GM18858 (cell line): ENCODE data around the gene CLEC2B.

Experiments
- ATAC-seq: cut with Tn5 transposase; IDR thresholded peaks from one replicate; pipeline ENCODE4 v1.9.1; 2021; ENCODE audit not compliant: unreplicated experiment

The CLEC2B gene

DNA sequence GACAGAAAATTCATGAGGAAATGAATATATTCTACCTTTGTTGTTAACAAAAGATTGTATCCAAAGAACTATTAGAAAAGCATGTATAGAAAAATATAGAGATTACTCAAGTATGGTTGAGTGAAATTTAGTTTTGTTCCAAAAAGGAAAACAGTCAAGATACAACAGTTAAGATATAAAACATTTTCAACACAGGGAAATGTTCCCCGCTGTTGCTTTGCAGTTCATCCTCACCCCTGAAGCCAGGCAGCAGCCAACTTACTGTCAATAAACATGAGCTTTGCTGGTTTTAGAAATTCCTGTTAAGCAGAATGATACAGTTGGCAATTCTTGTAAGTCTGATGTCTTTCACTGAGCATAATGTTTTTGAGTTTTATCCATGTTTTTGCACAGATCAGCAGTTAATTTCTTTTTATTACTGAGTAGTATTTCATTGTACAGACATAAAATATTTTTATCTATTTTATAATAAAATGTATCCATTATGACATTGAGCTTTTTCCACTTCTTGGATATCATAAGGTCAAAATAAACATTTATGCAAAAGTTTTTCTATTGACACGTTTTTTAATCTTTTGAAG lies 1.2 kb upstream of the CLEC2B start:
- ATAC-seq: no peak

DNA sequence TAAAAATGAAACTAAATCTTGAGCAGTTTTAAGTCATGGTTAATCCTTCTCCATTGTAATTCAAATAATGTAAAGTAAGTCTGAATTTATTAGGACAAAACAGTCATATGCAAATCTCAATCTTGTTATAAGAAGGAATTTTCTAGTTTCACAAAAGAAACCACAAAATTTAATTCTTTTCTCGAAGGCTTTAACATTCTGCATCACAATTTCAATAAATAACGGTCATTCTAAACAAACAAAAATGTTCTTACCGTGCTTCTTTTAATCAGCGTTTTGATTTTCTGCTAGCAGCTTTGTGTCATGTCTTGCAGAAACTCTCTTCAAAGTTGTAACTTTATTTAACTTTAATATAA lies 225 bp downstream of the CLEC2B start:
- no peak for ATAC-seq

DNA sequence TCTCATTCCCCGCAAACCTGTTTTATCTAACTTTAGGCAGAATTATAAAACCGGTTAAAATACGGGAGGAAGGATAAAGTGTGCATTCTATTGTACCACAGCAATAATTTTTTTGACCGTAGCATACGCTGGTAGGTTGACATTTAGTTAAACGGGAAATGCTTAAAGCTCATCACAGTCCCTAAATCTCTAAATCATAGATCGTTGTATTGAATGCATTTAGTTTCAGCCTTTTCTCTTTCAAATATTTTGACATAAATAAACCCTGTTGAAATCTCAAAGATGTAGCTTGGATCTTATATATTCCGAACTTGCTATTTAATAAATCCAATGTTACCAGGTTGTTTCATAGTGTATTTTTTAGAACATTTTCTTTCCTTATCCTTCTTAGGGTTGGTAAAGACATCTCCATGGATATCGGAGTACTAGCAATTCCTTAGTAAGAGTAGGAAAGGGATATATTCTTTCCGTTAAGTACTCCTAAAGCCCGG lies 798 bp downstream of the CLEC2B start:
- ATAC-seq: no peak

DNA sequence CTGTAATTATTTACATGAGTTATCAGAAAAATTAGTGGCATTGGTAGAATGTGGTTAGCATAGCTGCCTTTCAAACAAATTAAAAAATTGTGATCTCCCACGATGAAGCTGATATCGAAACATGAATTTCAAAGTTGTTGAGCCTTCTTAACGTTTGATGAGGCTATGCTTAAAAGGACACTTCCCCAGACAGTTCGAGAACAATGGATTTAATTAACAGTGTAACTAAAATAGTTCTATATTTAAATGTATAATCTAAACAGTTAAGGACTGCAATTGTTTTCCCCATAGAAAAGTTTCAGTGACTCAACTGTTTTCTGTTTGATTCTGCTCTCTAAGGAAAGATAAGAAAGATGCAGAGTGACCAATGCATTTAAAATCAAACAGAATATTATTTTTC lies 1.6 kb downstream of the CLEC2B start:
- ATAC-seq: no peak

DNA sequence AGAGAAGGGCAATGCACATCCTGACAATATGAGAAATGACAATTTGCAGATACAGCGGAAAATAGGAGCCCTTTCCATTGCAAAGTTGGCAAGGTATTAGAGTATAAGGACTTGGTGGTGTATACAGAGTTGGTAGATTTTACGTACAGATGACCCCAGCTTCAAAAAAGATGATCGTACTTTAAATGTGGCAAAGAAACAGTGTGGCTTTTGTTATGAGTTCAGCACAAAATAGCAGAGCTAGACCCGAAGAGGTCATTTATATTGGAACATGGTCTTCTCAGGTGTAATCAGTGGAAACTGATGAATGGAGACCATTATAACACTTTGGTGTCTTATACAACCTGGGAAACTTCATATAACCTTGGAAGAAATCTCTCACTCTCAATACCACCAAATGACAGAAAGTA lies 2.3 kb downstream of the CLEC2B start:
- ATAC-seq: no peak

DNA sequence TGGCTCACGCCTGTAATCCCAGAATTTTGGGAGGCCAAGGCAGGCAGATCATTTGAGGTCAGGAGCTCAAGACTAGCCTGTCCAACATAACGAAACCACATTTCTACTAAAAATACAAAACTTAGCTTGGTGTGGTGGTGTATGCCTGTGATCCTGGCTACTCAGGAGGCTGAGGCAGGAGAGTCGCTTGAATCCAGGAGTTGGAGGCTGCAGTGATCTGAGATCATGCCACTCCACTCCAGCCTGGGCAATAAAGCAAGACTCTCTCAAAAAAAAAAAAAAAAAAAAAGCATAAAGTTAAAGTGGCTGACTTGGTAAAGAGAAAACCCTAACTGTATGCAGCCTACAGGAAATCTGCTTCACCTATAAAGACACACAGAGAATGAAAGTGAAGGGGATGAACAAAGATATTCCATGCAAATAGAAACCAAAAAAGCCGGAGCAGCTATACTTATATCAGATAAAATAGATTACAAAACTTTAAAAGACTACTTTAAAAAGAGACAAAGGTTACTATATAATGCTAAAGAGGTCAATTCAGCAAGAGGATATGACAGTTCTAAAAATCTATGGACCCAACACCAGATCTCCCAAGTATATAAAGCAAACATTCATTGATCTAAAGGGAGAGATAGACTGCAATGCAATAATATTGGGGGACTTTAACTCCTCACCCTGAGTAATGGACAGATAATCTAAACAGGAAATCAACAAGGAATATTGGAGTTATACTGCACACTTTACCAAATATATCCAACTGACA lies 4.1 kb downstream of the CLEC2B start:
- no peak for ATAC-seq

DNA sequence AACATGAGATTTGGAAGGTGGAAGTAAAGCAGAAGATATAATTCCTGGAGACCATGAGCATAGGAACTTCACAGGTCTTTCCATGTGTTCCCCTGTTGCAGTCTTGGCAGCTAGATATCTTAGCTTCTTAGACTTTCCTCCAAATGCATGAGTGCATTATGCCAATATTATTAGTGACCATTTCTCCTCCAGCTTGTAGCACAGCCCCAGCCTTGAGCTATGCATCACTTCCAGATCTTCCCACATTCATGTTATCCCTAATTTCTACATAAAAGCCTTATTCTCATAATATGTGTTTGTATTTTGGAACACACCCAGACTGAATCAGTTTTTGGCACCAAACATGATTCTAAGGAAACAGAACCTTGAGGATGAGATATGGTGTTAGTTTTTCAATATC lies 11.0 kb downstream of the CLEC2B start:
- ATAC-seq: no peak

DNA sequence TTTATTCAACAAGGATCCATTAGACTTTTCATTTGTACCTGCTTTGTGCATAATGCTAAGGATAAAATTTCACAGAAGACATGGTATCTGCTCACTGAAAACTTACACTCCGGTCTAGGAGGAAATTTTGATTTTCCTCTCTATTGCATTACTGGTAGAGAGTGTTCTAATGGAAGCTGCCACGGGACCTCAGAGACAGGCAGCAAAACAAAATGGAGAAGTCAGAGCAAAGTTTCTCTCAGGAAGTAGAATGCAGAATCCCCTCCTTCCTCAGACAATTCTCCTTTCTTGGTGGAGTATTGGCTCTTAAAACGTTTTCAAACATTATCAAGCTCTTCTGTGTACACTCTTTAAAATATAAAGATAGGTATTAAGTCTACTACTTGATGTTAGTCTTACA lies 12.3 kb downstream of the CLEC2B start:
- ATAC-seq: no peak

DNA sequence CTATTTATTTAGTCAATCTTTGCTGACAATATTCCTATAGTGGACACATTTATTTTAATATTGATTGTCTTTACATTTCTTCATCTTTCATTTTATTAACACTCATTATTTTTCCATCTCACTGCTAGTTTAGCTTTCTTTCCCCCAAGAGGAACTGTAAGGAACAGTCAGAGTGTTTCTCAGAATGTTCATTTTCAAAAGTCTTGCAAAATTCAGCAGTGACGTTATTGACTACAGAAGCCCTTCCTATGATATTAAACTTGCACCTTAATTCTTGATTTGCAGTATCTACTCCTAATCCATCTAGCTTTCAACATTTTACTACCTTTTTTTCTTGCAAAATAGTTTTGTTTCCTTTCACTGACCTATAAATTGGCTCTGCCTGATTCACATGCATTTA lies 13.0 kb downstream of the CLEC2B start:
- ATAC-seq: no peak

DNA sequence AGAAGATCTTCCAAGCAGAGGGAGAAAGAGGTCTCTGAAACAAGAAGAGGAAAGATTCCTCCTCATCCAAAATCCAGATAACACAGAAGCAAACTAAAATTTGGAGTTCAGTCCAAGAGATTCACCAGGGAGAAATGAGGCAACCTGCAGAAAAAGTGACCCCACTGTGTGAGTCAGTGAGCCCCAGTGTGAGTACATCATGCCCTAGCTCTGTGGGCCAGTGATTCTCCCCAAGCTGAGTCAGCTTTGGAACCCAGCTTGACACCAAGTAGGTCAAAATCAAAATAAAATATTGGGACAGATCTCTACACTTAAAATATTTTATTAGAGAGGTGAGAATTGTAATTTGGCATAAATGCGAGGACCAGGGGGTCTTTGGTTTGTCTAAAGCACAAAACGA lies 17.2 kb downstream of the CLEC2B start:
- no peak for ATAC-seq

DNA sequence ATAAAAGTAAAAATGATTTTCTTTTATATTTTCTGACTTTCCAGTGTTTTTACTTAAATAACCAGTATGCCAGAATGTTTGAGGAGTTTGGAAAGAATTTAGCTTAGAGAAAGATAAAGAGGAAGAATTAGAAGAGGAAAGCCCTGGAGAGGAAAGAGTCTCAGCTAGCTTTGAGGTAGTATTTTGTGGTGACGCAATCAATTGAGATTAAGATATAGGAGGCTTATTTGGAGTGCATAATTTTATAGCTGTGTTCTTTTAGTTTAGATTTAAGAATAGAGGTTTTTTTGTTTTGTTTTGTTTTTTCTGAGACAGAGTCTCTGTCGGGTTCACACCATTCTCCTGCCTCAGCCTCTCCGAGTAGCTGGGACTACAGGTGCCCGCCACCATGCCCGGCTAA lies 18.1 kb downstream of the CLEC2B start:
- ATAC-seq: no peak

DNA sequence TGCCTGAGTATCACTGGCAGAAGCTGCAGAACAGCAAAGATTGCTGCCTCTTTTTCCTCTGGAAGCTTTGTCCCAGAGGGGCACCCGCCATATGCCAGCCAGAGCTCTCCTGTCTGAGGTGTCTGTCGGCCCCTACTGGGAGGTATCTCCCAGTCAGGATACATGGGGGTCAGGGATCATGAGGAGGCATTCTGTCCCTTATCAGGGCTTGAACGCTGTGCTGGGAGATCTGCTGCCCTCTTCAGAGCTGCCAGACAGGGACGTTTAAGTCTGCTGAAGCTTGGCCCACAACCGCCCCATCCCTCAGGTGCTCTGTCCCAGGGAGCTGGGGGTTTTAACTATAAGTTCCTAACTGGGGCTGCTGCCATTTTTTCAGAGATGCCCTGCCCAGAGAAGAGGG lies 20.3 kb downstream of the CLEC2B start:
- no peak for ATAC-seq

DNA sequence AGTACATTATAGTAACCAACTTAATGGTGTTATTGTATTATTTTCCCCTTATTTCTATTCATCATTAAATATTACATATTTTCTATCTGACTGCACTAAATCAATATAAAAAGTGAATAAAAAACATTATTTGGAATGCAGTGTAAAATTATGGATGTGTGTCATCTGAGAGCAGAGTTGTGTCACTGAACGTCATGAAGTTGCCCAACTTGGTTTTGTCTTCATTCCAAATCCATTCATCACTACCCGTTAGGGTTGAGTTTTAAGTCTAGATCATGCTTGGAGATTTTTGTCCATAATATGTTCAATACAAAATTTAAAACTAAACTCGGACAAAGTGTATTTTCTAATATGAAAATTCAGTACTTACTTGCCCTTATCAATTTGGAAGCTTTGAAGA lies 25.7 kb downstream of the CLEC2B start:
- no peak for ATAC-seq

DNA sequence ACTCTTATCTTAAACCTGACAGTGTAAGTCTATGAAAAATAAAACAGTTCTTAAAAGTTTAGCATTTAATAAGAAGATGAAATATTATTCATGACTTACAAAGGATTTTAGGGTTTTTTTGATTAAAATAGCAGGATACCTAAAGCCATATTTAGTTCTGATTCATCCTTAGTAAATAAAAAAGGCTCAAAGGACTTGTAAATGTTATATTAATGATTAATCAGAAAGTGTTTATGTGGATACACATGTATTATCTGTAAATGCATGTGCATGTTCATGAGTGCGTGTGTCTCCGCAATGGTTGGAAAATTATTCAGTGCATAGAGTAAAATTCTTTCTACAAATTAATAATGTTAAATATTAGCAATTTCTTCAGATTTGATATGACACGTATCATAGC lies 37.4 kb downstream of the CLEC2B start:
- no peak for ATAC-seq

DNA sequence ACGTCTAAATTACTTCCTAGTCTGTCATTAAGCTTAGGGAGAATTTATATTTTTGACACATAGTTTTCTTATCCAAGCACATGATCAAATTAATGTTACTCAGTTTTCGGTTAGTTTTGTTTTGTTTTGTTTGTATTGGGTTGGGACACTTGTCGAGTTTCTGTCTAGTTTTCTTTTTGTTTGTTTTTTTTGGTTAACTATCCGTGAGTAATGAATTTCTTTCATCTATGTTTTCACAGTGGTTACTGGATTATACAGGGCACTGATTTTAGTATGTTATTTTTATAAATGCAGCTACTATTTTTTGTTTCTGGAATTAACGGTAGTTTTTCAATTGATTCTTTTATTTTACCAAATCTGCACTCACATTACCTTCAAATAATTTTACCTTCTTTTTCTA lies 39.2 kb downstream of the CLEC2B start:
- ATAC-seq: no peak

DNA sequence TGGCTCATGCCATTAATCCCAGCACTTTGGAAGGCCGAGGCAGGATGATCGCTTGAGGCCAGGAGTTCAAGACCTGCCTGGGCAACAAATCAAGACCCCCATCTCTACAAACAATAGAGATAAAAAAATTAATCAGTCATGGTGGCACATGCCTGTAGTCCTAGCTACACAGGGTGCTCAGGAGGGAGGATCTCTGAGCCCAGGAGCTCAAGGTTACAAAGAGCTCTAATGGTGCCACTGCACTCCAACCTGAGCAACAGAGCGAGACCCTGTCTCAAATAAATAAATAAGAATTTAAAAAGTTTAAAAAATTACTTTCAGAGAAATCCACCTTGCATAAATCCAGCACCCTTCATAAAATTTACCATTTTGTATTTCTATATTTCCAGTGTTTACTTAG lies 39.7 kb downstream of the CLEC2B start:
- no peak for ATAC-seq

DNA sequence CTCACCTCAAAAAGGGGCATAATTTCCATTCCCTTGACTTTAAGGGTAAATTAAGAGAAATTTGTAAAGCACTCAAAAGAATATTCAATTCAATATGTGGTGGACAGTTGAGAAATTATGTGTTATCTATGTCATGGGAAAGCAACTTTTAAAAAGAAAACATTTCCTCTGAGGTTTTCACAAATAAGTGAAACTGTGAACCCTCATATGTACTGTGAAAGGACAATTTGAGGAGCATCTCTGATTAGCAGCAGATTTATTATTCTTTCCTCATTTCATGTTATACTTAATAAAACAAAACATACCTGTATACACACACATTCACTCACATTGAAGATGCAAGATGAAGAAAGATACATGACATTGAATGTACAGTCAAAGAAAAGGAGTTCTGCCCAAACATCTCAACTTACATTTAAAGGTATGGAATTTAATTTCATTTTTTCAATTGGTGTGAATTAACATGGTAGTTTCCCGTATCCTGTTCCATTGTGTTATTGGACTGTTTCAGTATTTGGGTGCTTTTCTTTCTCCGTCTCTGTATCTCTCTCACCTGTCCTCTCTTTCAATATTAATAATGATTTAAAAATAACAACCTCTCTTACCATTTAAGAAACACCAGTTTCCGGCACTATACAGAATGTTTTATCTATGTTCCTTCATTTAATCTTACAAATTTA lies 41.8 kb downstream of the CLEC2B start, which contains the start of gene KLRF1:
Gene KLRF1 (plus strand): TSS at position 273 of the 680 bp plus-strand sequence. CDS start 64 bp downstream, at position 337.
- no peak for ATAC-seq

DNA sequence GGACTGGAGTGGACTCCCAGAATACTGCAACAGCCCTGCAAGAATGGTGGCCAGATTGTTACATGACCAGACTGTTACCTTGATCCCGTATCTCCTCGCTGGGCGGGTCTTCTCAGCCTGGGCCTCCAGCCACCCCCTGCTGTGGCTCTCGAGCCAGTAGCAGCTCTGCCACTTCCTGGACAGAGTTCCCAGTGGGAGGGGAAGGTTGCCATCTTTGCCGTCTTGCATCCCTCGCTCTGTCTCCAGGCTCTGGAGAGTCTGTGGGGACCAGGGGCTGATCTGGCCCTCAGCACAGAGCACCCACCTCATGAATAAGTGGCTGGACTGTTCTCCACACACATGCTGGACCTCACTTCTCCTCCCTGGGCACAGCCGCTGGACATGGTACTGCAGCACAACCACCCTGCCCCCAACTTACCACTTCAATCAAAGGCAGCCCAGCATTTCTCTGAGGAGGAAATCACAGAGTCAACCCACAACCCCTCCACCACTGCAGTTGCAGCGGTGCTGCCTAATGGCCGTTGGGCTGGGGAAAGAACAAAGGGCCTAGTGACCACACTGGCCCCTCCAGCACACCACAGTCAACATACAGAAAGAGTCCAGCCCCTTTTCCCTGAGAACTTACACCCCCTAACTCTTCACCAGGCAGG lies 48.7 kb downstream of the CLEC2B start:
- no peak for ATAC-seq

DNA sequence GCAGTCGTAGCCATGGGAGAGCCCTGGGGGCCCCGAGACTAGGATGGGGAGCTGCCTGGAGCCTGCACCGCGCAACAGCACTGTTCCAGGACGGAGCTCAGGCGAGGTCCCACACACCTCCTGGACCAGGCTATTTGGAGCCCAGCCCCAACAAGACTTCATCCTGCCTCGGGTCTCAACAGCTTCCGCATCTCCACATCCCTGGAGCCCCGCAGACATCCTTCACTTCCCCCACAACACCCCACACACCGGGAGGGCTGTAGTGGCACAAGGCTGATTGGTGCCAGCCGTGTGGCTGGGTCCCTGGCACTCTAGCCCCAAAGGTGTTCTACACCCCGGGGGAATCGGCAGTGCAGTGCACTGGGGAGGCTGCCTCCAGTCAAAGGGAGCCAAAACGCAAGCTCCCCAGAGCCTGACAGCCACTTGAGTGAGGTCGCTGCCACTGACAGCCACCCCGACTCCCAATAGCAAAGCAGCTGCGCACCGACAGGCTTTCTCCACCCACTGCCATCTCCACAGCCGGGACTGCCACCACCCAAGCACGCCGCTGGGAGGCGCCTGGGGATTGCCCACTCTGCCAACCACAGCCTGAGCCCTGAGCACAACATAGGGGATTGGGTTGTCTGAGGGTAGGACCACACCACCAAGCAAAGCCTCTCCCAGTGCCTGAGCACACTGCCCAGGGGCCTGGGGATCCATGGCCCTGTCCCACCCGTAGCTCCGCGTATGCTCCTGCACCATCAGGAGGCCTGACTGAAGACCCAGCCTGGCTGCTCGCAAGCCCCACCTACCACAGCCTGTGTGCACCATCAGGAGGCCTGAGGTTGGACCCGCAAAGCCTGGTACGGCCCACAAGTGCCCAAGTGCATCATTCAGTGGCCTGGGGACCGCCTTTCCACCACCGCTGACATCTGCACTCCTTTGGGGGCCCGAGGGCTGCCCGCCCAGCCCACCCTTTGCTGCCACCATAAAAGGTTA lies 55.0 kb downstream of the CLEC2B start:
- ATAC-seq: peak; percentile 73

DNA sequence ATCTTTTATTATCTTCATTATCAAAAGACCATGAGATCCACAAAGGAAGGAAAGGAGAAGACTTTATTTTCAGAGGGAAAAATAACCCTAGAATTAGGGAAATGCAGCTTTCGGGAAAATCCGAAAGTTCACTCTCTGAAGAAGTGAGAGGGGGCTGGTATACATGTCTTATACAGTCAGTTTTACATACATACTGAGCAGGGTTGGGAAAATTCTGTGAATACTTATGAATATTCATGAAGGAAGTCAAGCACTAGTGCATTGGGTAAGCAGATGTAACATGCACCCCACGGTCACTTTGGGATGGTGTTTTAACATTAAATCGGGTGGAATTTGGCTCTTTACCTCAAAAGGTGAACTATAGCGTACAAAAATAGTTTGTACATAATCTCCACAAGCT lies 57.5 kb downstream of the CLEC2B start:
- no peak for ATAC-seq

DNA sequence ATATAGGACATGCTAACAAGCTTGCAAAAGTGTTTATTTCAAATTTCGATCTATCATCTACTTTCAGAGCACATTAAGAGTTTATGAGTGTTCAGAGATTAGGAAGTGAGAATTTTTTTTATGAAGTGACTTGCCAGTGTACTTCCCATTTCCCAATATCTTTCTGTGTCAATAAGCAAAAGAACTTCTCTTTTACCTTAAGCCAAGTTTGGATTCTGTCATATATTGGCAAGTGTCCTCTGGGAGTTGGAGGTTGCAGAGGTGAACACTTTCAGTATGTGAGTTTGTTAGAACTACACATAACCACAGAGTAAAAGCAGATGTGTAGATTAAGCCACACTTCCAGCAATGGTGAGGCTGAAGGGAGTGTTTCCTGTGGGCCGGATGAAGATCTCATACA lies 58.5 kb downstream of the CLEC2B start:
- ATAC-seq: no peak
